SK-N-SH (cell line): Measurements from ENCODE around the gene LIMS3. TPM values are rescaled to one million over a fixed set of nuclear protein-coding genes. Genes with fewer than 3 reads are reported as not detected.
"Not testable (repeated sequence)": the region's sequence is repeated elsewhere in the genome, so short reads cannot be mapped to it uniquely, and the experiment has no call there.

Experiments
- CTCF ChIA-PET: fragments of 300-600, 350-600 bp; formaldehyde crosslinking; extraction: SDS; loops from one replicate; lab custom pipeline; 2021; lab: Yijun Ruan, JAX
- POLR2A ChIA-PET: fragments of 350-600 bp; sonication (Branson Sonifier 250); formaldehyde crosslinking; extraction: SDS; loops from one replicate; lab custom pipeline; 2020; ENCODE audit warnings: antibody characterized with exemption, inconsistent platforms; lab: Yijun Ruan, JAX
- DNase-seq: peaks from one replicate; pipeline ENCODE4 v3.0.0; 2012
- H2AFZ ChIP-seq: fragments of 200-600 bp; sonication (generic); 2 replicates; pipeline ENCODE4 v1.8.1; 2016; ENCODE audit warnings: antibody characterized with exemption, mild to moderate bottlenecking, low read depth
- H3F3A ChIP-seq: fragments of 200-600 bp; sonication (generic); replicated peaks from 2 replicates; pipeline ENCODE3; 2016; ENCODE audit warnings: antibody characterized with exemption, mild to moderate bottlenecking; ENCODE audit not compliant: insufficient read depth
- H3K27ac ChIP-seq, 2 experiments: fragments of 200-500 bp in 1 of 2; fragments of 200-600 bp in 1 of 2; sonication (Bioruptor generic) in 1 of 2; sonication (generic), shearing (Covaris generic) in 1 of 2; 2 replicates each; pipeline versions ENCODE4 v1.5.1 to v1.6.1; 2014 to 2016; ENCODE audit warnings: low read depth in 2 of 2, inconsistent platforms in 1 of 2, low read length in 1 of 2, mild to moderate bottlenecking in 1 of 2, mixed read lengths in 1 of 2
- H3K27me3 ChIP-seq: fragments of 200-600 bp; sonication (generic), shearing (Covaris generic); 2 replicates; pipeline ENCODE4 v1.6.1; 2016; ENCODE audit warnings: mixed run types; ENCODE audit not compliant: insufficient read depth
- H3K36me3 ChIP-seq, 2 experiments: fragments of 200-500 bp in 1 of 2; fragments of 200-600 bp in 1 of 2; sonication (Bioruptor generic) in 1 of 2; sonication (generic) in 1 of 2; replicated peaks in 1 of 2; 2 replicates each; pipeline versions ENCODE3 to v1.5.1; 2014 to 2016; ENCODE audit warnings: low read length in 1 of 2, mild to moderate bottlenecking in 1 of 2; ENCODE audit not compliant: insufficient read depth in 2 of 2, control insufficient read depth in 1 of 2
- H3K4me1 ChIP-seq, 2 experiments: fragments of 200-500 bp in 1 of 2; fragments of 200-600 bp in 1 of 2; sonication (Bioruptor generic) in 1 of 2; sonication (generic), shearing (Covaris generic) in 1 of 2; 2 replicates each; pipeline versions ENCODE4 v1.5.1 to v1.6.1; 2014 to 2016; ENCODE audit warnings: low read depth in 1 of 2, low read length in 1 of 2, mixed run types in 1 of 2; ENCODE audit not compliant: insufficient read depth in 2 of 2, control insufficient read depth in 1 of 2
- H3K4me2 ChIP-seq: fragments of 200-600 bp; sonication (generic), shearing (Covaris generic); 2 replicates; pipeline ENCODE4 v1.6.1; 2017; ENCODE audit warnings: mixed run types
- H3K4me3 ChIP-seq, 2 experiments: fragments of 200-500 bp in 1 of 2; fragments of 200-600 bp in 1 of 2; sonication (Bioruptor generic) in 1 of 2; sonication (generic), shearing (Covaris generic) in 1 of 2; 2 replicates each; pipeline versions ENCODE4 v1.5.1 to v1.8.1; 2014 to 2016; ENCODE audit warnings: low read depth in 2 of 2, inconsistent platforms in 1 of 2, low read length in 1 of 2, mild to moderate bottlenecking in 1 of 2, mixed read lengths in 1 of 2, moderate library complexity in 1 of 2
- H3K79me2 ChIP-seq: fragments of 200-600 bp; sonication (generic); 2 replicates; pipeline ENCODE4 v1.8.1; 2017; ENCODE audit warnings: mild to moderate bottlenecking; ENCODE audit not compliant: insufficient read depth
- H3K9ac ChIP-seq: fragments of 200-600 bp; sonication (generic); 2 replicates; pipeline ENCODE4 v1.6.1; 2017; ENCODE audit warnings: mixed run types
- H3K9me2 ChIP-seq: fragments of 200-600 bp; sonication (generic); 2 replicates; pipeline ENCODE4 v1.6.1; 2017; ENCODE audit warnings: mixed run types
- H3K9me3 ChIP-seq: fragments of 200-600 bp; sonication (generic); 2 replicates; pipeline ENCODE4 v1.6.1; 2017; ENCODE audit warnings: mixed run types, mild to moderate bottlenecking, moderate library complexity
- H4K20me1 ChIP-seq: fragments of 200-600 bp; sonication (generic); 2 replicates; pipeline ENCODE4 v1.6.1; 2017; ENCODE audit warnings: mild to moderate bottlenecking, mixed run types; ENCODE audit not compliant: insufficient read depth
- WGBS: methylation state at CpG from one replicate; pipeline ENCODE4 v1.1.6; 2017; ENCODE audit warnings: low lambda C conversion rate; 5-methylcytosine and 5-hydroxymethylcytosine counted together
- polyA plus RNA-seq, 3 experiments: library from polyadenylated mRNA; depleted of rRNA; stranded (reverse); fragments of >200 nt; gene quantifications; 2 replicates each; pipeline ENCODE4 v1.2.3, GENCODE V29; 2012

The LIMS3 gene
- polyA plus RNA-seq, 1 of the 3 experiments (the other 2 are of a cell fraction), result 1.4 TPM

DNA sequence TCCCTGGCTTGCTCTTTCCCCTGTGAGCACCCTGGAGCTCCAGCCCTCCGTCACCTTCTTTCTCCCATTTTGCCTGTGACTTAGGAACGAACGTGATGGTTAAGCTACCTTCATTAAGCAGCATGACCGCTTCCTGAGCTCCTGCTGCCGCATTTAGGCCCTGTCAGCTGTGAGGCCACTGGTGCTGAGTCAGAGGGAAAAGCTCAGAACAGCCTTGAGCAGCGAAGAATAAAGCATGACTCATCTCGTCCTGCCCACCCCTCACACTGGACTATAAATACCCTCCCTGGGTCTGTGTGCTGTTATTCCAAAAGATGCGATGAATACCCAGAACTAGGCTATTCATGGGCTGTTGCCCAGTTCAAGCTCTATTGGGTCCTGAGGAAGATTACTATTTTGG, 7.3 kb downstream of the LIMS3 start:
- H3K4me3 ChIP-seq, H3K4me1 ChIP-seq, H3K4me2 ChIP-seq, H3K27ac ChIP-seq, H3K9ac ChIP-seq, H3K27me3 ChIP-seq, H4K20me1 ChIP-seq, CTCF ChIA-PET, H3K79me2 ChIP-seq, POLR2A ChIA-PET, H3K9me2 ChIP-seq, H3K9me3 ChIP-seq, DNase-seq, H3F3A ChIP-seq, H3K36me3 ChIP-seq, H2AFZ ChIP-seq: not testable (repeated sequence)
- WGBS, result no CpG with 5 or more reads among the region's 8 CpGs

DNA sequence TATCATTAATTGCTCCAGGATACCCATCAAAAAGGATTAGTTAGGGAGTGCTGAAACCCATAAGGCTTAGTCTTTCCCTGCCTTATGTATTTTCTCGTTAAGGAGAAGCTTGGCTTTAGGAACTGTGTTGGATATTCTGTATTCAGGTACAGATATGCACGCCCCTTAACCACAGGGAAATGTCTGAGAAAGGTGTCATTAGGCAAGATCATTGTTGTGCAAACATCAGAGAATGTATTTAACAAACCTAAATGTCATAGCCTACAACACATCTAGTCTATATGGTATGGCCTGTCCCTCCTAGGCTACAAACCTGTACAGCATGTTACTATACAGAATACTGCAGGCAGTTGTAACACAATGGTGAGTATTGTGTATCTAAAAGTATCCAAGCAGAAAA, 10.1 kb downstream of the LIMS3 start:
- H2AFZ ChIP-seq, H3K9me3 ChIP-seq, POLR2A ChIA-PET, CTCF ChIA-PET, H3K79me2 ChIP-seq, H3K27ac ChIP-seq, H3K9me2 ChIP-seq, H3K4me3 ChIP-seq, H3K4me2 ChIP-seq, H3F3A ChIP-seq, DNase-seq, H3K9ac ChIP-seq, H3K4me1 ChIP-seq, H4K20me1 ChIP-seq, H3K36me3 ChIP-seq, H3K27me3 ChIP-seq: not testable (repeated sequence)
- WGBS, result no CpG with 5 or more reads among the region's 2 CpGs

GRCh38 chr2:109910789-109911188, 12.3 kb downstream of the LIMS3 start:
- DNase-seq, H3K4me2 ChIP-seq, H3K9me3 ChIP-seq, H3K79me2 ChIP-seq, H4K20me1 ChIP-seq, H3K9ac ChIP-seq, H2AFZ ChIP-seq, CTCF ChIA-PET, H3K4me3 ChIP-seq, H3K4me1 ChIP-seq, H3F3A ChIP-seq, POLR2A ChIA-PET, H3K36me3 ChIP-seq, H3K27ac ChIP-seq, H3K9me2 ChIP-seq, H3K27me3 ChIP-seq: not testable (repeated sequence)

DNA sequence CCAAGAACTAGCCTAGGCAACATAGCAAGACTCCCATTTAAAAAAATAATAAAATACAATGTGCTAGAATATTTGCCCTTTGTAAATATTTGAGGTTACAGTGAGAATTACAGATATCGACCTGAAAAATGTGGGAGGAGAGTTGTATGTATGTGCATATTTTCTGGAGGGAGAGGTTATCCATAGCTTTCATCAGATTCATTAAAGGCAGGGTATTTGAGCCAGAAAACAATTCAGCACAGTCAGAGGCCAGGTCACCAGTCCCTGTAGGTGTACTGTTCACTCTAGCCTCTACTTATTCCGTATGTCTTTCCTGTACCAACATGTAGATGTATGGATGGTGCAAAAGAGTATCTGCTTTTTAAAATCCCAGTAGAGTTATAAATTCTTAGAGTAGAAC, 15.4 kb downstream of the LIMS3 start:
- POLR2A ChIA-PET, H2AFZ ChIP-seq, H3K9me2 ChIP-seq, H3K27ac ChIP-seq, H3K36me3 ChIP-seq, H3F3A ChIP-seq, DNase-seq, CTCF ChIA-PET, H3K4me1 ChIP-seq, H3K9ac ChIP-seq, H3K4me3 ChIP-seq, H3K27me3 ChIP-seq, H3K79me2 ChIP-seq, H3K9me3 ChIP-seq, H3K4me2 ChIP-seq, H4K20me1 ChIP-seq: not testable (repeated sequence)
- 100% methylated on average over 1 of the region's 2 CpGs for WGBS

GRCh38 chr2:109914552-109914951, 16.1 kb downstream of the LIMS3 start:
- H4K20me1 ChIP-seq, H3K4me2 ChIP-seq, H3K9ac ChIP-seq, H3F3A ChIP-seq, H3K9me3 ChIP-seq, H3K79me2 ChIP-seq, H3K36me3 ChIP-seq, H3K4me3 ChIP-seq, H3K4me1 ChIP-seq, H3K27me3 ChIP-seq, H3K27ac ChIP-seq, DNase-seq, CTCF ChIA-PET, H2AFZ ChIP-seq, POLR2A ChIA-PET, H3K9me2 ChIP-seq: not testable (repeated sequence)
- no CpG with 5 or more reads among the region's 7 CpGs for WGBS

GRCh38 chr2:109915830-109916229, 17.3 kb downstream of the LIMS3 start:
- H3K4me3 ChIP-seq, H2AFZ ChIP-seq, DNase-seq, H3K9ac ChIP-seq, CTCF ChIA-PET, H3F3A ChIP-seq, H3K27me3 ChIP-seq, POLR2A ChIA-PET, H3K4me2 ChIP-seq, H3K79me2 ChIP-seq, H3K36me3 ChIP-seq, H3K9me3 ChIP-seq, H3K27ac ChIP-seq, H3K4me1 ChIP-seq, H4K20me1 ChIP-seq, H3K9me2 ChIP-seq: not testable (repeated sequence)
- WGBS, result no CpG with 5 or more reads among the region's 5 CpGs

GRCh38 chr2:109920162-109920561, 21.7 kb downstream of the LIMS3 start:
- H2AFZ ChIP-seq, H3K79me2 ChIP-seq, H3K4me1 ChIP-seq, H3K9me3 ChIP-seq, H4K20me1 ChIP-seq, DNase-seq, H3K27me3 ChIP-seq, H3K4me3 ChIP-seq, H3K4me2 ChIP-seq, H3K9ac ChIP-seq, H3K36me3 ChIP-seq, H3K9me2 ChIP-seq, POLR2A ChIA-PET, H3K27ac ChIP-seq, CTCF ChIA-PET, H3F3A ChIP-seq: not testable (repeated sequence)
- WGBS, result no CpG with 5 or more reads among the region's 2 CpGs
